ENCODE results near the gene LDLRAD4. TPM values are rescaled to one million over a fixed set of nuclear protein-coding genes. Genes with fewer than 3 reads are reported as not detected.

The LDLRAD4 gene
- total and polyA plus RNA-seq, 9 of the 15 experiments (the other 6 are each of a cell fraction or from before 2014, with no cell fraction given), result 0.01 TPM; not detected in 8

GRCh38 chr18:13616041-13616440 lies 397.5 kb downstream of the LDLRAD4 start:
- no peak for TF ChIP-seq FOXO4 (CRISPR knock-in tag; IDR thresholded peaks at IDR 0.05)
- TF ChIP-seq MAFF (IDR thresholded peaks at IDR 0.05; ENCODE audit: low read length), result no peak
- TF ChIP-seq ZNF280B (CRISPR knock-in tag; IDR thresholded peaks at IDR 0.05), result no peak
- H3K4me1 ChIP-seq (replicated peaks in 1 of 2; ENCODE audit: control insufficient read depth in 2 of 2, insufficient read depth in 2 of 2, low read length in 2 of 2), result peaks cover 0 to 12% of the 10 kb centered on the region in 2 experiments; a peak in 2 of 5 replicates
- BruUV-seq (replicated peaks), result no TSS peak
- 2% methylated on average over 4 of the region's 5 CpGs for WGBS (ENCODE audit: insufficient coverage, low coverage, missing lambda C conversion rate)
- ChIA-PET CTCF (ENCODE audit: low intra/inter-chr PET ratio) (no interaction called here), POLR2A (no interaction called here)
- H3K27me3 ChIP-seq (ENCODE audit: control insufficient read depth in 2 of 2, insufficient read depth in 2 of 2, low read length in 2 of 2), result peaks cover 41 to 57% of the 10 kb centered on the region in 2 experiments
- H3K9me1 ChIP-seq (ENCODE audit: control insufficient read depth, insufficient read depth, low read length), result no peaks in the 10 kb centered on the region
- H3K9ac ChIP-seq (ENCODE audit: insufficient read depth in 1 of 2, low read depth in 2 of 2, low read length in 2 of 2), result no peak overlapping the region
- H4K20me1 ChIP-seq (replicated peaks; ENCODE audit: control insufficient read depth, insufficient read depth, low read length), result no peaks in the 10 kb centered on the region
- H3K9me3 ChIP-seq (replicated peaks; ENCODE audit: control insufficient read depth, insufficient read depth, low read depth, low read length), result no peaks in the 10 kb centered on the region
- H2AFZ ChIP-seq (ENCODE audit: low read depth, low read length), result no peak overlapping the region
- no peak for FAIRE-seq
- in situ Hi-C loops (cut with MboI), result no loop called here
- intact Hi-C loops (cut with micrococcal nuclease), result no loop called here
- no peak for ATAC-seq
- H3K27ac ChIP-seq (ENCODE audit: extremely low read depth, low read depth, low read length), result no peak overlapping the region
- H3K36me3 ChIP-seq (ENCODE audit: control insufficient read depth, insufficient read depth, low read length), result no peaks in the 10 kb centered on the region
- H3K79me2 ChIP-seq (ENCODE audit: control insufficient read depth, insufficient read depth, low read length), result no peaks in the 10 kb centered on the region
- DNase-seq (ENCODE audit: extremely low read depth in 1 of 4, low spot score in 3 of 4), result no peak
- H3K4me3 ChIP-seq, result no peak overlapping the region
- no peak overlapping the region for H3K4me2 ChIP-seq (ENCODE audit: insufficient read depth, low read length)

Measured in K562 (cell line).